Colon (tissue), 2 donors: Measurements from ENCODE around the gene RELT.

Experiments used
- FAIRE-seq: peaks from 2 replicates; lab custom pipeline; 2012; peaks lifted over from hg19 to GRCh38; lab: Jason Lieb, UNC
- donor health status: control.
- donor health status: control.

Gene RELT

DNA sequence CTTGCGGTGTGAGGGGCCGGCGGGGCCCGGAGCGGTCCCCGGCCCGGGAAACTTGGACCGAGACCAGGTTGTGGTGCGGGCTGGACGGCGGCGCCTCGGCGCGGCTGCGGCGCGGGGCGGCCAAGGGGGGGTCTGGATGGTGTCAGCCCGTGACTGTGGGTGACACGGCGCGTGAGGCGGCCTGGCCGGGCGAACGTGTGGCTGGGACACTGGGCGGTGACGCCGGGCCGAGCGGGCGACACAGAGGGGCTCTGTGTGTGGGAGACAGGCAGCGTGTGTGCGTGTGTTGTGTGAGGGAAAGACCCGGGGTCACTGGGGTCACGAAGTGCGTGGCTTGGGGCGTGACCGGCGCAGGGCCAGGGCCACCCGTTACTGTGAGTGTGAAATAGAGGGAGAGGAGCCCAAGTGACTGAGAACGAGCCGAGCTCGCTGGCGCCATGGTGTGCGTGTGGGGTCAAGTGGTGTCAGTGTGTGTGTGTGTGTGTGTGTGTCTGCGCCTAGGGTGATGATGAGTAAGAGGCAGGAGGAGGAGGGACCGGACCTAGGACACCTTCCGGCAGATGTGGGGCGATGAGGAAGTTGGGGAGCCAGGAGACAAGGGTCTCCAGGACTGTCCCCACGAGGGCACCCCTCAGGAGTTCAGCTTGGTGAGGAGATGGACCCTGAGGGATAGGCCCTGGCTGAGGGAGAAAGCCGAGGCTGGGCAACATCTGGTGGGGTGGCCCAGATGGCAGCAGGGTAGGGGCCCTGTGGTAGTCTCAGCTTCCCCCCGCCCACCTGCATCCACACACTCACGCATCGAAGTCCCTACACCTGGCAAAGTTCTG is 817 bp downstream of the RELT start:
- FAIRE-seq: no peak

DNA sequence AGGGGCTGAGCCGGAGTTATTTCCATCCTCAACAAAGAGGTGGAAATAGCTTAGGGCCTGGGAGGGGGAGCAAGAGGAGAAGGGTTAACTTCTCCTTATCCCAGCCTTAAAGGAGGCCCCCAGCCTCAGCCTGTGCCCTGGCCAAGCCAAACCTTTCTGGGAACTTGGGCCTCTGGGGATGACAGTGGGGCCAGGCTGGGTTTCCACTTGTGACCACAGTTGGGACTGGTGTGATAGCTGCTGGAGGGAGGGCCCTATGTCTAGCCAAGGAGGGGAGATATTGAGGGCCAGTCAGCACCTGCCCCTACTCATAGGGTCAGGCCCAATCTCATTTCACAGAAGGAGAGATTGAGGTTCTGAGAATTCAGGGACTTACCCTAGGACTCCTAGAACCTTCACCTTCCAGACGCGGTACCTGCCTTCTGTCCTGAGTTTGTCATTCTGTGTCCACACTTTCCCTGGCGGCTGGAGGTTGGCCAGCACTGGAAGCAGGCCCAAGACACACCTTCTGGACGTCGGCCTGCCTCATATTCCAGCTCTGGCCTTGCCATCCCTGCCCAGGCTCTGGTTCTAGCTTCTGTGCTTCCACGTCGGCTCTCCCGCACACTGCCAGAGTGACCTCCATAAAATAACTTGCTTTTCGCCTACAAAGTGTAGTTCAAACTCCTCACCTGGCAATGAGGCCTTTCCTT is 3.1 kb downstream of the RELT start:
- FAIRE-seq: no peak

DNA sequence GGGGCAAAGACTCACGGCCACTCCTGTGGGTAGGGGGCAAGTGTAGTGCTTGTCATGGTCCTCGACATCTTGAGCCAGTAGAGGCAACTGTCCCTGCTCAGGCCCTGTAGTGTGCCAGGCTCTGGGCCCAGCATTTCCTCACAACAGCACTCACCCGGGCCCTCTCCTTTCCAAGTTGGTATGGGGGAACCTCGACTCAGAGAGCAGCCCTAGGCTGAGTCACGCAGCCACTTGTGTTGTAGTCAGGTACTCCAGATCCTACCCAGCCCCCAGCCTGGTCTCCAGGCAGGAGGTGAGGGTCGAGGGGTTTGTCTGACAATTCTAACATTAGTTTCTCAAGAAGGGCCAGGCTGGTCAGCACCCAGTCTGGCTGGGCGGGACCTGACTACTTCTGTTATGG is 4.1 kb downstream of the RELT start:
- no peak for FAIRE-seq

DNA sequence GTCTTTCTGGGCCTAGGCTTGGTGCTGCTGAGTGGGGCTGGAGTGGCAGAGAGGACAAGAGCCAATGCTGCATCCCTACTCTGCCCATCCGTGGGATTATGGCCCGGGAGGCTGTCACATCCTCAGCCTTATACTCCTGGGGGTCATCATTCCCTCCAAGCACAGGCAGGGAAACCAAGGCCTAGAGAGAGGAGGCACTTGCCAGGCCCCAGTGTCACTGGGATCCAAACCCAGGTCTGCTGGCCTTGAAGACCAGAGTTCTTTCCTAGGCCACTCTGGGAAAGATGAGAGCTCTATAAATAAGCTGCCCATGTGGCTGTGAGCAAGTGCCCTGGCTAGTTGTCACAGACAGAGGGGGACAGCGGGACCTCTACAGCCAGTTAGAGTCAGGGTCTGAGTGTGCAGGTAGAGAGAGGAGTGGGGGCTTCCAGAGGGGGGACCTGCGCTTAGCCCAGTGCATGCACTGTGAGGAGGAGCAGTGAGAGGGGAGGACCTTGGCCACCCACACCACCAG is 4.8 kb downstream of the RELT start:
- FAIRE-seq: no peak

DNA sequence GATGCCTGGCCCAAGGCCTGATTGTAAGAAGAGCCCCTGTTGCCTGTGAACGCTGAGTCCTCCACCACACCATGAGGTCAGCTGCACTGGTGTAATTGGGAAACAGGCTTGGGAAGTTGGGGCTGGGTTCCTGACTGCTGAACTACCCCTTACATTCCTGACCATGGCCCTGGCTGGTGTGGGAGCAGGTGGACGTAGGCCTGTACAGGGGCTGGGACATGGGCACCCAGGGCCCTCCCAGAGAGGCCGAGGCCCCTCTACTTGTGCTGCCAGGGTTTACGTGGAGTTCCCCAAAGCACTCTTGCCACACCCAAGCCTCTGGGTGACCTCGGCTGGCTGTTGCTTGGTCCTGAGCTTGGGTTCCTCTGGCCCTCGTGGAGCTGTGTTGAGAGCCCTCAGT is 5.4 kb downstream of the RELT start:
- FAIRE-seq: no peak

DNA sequence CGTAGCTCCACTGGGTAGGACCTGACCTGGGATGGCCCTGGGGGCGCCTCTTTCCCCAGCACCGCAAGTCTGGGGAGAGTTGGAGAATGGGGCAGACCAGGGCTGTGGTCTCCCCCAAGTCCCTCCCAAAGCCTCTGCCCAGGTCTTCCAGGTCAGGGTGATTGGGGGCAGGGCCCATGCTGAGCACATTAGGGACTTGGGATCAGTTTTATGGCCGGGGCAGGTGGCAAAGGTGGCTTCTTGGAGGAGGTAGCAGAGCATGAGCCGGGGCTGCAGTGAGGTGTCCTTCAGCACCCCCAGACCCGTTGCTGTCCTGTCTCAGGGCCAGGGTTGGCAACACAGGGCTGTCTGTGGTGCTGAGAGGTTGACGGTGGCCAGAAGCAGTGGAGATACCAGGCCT is 6.0 kb downstream of the RELT start:
- no peak for FAIRE-seq

DNA sequence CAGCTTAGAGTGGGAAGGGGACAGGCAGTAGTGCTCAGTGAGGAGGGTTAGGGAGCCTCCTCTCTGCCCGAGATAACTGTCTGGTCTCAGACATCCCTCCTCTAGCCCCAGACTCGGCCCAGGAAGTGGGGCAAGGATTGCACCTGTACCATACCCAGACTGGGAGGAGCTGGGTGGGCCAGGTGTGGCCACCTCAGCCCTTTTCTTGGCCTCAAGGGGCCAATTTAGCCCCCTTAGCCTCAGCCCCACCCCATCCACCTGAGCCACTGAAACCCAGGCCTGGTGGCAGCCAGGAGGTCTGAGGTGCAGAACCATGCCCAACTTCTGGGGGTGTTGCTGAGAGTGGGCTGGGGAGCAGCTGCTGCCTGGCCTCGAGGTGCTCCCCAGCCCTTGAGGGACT is 6.5 kb downstream of the RELT start:
- no peak for FAIRE-seq

DNA sequence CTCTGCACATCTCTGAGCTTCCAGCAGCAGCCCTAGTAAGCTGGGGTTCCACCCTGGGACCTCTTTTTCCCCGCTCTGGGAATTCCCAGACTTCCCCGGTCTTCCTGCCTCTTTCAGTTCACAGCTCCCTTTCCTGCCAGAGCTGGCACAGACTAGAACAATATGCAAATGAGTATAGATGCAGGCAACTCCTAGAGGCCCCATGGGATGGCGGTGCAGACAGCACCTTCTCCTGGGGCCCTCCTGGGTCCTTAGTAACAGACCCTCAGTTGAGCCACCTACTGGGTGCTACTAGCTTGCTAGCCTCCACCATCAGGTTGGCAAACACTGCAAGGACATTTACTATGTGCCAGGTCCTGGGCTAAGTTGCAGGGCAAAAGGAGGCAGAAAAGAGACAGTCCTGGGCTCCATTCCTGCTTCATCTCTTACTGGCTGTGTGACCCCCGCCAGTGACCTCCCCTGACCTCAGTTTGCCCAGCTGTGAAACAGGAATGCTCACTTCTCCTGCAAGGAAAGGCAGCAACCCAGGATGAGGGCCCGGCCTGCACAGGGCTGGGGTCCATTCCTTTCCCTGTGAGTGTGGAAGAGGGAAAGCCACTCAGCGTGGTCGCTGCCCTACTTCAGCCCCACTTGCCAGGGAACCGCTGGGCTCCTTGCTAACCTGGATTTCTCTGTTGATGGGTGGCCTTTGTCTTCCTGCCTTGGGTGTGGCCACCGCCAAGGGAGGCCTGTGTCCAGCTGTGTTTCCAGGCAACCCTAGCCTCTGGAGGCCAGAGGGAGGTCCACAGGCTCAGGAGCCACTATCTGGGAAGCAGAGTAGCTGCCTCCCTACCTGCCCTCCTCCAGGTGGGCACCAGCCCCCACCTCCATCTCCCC is 7.3 kb downstream of the RELT start:
- no peak for FAIRE-seq

DNA sequence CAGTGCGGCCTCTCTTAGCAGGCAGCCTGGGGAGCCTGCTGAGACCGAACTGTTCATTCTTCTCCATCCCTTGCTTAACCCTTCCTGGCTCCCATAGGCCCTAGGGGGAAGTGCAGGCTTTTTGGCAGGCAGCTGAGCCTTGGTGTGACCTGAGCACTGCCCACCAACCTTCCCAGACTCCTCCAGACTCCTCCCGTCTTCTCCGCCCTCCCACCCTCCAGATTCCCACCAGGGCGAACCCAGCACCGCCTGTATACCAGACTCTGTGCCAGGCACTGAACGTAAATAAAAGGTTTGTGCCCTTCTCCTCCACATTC is 7.9 kb downstream of the RELT start:
- no peak for FAIRE-seq

DNA sequence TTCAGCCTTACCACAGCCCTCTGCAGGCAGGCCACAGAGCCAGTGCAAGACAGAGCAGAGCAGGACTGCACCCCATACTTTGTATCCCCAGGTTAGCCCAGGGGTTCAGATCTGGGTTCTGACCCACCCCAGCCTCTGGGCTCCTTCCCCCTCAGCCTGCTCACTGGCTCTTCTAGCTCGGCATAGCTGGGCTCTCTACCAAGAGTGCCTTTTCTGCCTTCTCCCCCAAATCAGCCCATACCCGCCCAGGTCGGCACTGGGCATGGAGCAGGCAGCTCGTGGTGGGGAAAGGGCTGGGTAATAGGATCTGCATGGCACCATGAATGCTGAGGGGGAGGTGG is 8.3 kb downstream of the RELT start:
- FAIRE-seq: no peak

DNA sequence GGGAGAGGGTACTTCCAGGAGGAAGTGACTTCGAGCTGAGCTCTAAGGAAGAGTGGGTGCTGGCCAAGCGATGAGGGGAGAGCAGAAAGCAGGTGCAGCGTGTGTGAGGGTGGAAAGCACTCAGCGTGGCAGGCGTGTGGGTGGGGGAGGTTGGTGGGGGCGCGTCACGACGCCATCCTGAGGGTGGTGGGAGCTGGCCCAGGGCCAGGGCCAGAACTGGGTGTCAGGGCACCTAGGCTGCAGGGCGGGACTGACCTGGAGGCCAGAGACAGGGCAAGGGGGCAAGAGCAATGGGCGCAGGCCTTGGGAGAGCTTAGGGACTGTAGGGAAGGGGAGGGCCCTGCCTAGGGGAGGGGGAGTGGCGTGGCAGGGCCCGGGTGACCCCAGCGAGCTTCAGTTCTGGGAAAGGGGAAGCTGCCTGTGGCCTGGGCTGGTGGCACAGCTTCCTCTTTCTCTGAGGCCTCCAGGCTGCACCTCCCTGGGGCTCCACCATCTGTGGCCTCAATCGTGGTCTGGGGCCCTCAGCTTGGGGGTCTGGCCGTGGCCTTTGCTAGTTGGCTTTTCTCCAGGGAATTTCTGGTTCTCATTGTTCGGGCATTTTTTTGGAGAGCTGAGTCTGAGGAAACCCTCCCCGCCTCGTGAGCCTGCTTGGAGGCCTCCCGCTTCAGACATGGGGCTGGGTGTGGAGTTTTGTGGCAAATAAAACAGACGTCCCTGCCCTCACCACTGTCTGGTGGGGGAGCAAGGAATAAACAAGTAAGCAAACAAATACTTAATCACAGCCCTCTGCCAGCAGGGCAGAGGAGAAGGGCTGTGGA is 8.9 kb downstream of the RELT start:
- FAIRE-seq: no peak

DNA sequence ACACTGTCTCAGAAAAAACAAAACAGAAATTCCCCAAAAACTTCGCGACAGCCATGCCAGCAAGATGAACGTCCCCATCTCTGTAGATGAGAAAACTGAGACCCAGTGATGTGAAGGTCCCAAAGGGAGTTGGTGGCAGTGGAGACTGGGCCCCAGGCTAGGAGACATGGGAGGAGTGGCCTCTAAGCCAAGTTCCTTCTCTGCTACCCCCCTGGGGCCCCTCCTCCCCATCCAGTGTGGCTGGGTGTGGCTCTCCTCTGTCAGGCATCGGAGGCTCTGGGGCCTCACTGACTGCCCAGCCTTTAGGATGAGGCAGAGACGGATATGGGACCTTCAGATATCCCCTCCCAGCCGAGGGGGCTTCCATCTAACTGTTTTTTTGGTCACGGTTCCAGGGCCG is 9.8 kb downstream of the RELT start:
- no peak for FAIRE-seq

DNA sequence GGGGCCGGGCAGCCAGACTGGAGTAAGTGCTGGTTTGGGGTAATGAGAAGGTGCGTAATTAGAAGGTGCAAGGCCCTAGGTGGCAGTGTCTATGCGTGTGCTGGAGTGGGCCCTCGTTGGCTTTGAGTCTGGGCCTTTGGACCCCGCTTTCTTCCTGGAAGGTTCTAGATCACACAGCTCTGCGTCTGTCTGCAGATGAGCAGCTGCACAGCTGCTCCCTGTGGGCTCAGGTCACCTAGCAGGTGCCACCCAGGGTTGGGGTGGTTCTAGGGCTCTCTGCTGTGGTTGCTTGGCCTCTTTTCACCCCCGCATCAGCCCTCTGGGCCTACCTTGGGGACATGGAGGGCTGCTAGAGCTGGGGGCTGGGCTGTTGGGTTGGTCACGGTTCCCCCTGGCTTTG is 10.3 kb downstream of the RELT start:
- no peak for FAIRE-seq

DNA sequence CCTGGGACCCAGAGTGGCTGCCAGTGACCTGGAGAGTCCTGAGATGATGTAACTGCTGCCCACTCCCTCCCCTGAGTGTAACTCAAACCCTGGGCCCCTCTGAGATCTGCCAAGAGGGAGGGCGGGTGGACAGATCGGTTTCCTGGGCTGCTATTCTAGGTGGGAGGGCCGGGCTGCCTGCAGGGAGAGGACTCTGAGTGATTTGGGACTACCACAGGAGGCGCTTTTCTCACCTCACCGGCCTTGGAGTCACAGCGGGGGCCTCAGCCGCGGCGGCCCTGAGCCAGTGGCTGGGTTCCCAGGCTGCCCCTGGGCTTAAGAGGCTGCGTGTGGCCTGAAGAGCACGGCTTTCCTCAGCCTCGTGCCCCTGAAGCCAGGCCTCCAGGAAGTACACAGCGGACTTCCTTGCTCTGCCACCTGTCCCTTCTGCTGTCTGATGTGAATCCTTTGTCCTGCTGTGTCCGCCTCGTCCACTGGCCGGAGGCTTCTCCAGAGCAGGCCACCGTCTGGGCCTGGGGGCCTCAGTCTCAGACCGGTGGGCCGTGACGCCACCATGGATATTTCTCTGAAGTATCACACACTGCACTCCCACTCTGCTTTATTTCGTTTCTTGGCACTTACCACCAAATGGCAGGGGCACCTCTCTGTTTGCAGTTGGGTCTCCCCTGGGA is 11.5 kb downstream of the RELT start:
- no peak for FAIRE-seq

DNA sequence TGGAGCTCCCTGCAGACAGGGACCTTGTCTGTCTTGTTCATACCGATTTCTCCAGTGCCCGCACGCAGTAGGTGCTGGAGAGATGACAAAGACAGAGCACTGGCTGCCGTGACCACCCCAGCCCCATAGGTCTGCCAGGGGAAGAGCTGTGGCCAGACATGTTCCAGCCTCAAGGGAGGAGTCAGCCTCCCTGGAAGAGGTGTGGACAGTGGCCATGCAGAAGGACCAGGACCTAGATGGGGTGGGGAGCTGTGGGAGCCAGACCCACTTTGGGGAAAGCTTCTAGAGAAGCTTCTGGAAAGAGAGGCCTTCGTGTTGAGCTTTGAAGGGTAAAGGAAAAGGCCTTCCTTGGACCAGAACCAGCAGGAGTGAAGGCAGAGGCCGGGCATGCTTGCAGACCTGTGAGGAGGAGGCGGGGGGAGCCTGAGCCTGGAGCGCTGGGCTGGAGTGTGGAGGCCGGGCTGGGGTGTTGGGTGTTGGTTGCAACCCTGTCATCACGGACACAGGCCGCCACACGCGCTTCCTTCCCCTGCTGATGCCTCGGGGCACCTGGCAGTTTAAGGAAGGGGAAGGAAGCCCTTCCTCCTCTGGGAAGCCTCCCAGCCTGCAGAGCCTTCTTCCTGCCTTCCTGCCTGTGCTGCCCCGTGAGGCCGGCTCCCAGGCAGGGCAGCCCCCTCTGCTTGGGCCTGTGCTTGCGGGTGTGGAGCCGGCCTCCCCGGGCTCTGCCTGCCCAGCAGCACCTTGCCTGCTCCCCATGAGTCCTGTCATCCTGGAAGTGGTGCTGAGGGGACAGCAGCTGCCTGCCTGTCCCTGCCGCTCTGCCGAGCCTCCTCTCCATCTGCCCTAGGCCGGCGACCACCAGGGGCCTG is 12.3 kb downstream of the RELT start:
- FAIRE-seq: no peak

DNA sequence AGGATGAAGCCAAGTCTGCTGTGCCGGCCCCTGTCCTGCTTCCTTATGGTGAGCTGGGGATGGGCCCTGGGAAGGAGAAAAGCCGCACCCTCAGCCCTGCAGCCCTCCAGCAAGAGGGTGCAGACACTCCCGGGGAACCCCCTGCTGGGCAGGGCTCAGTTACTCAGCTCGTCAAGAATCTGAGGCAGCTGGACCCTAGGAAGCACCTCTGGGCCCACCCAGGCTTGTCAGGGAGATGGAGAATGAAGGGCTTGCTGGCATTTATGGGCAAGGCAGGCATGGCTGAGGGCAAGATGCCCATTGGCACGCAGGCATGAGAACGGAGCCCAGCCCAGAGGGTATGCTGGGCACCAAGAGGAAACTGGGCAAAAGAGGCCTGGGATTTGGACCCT is 12.9 kb downstream of the RELT start:
- no peak for FAIRE-seq

DNA sequence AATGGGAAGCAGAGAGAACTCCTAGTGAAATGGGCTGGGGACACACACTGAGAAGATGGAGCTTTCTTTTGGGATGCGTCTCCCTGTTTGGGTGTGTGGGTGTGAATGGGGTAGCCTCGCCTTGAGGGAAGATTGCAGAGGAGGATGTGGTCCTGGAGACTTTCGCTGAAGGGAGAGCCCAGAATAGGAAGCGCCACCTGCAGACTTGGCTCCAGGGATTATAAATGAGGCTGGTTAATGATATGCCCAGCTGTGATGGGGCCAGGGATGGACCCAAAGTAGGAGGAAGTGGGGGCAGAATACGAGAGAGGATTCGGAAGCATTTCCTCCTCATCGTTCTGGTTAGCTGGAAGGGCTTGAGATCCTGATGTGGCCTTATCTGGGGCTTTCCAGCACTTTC is 13.7 kb downstream of the RELT start:
- FAIRE-seq: no peak

DNA sequence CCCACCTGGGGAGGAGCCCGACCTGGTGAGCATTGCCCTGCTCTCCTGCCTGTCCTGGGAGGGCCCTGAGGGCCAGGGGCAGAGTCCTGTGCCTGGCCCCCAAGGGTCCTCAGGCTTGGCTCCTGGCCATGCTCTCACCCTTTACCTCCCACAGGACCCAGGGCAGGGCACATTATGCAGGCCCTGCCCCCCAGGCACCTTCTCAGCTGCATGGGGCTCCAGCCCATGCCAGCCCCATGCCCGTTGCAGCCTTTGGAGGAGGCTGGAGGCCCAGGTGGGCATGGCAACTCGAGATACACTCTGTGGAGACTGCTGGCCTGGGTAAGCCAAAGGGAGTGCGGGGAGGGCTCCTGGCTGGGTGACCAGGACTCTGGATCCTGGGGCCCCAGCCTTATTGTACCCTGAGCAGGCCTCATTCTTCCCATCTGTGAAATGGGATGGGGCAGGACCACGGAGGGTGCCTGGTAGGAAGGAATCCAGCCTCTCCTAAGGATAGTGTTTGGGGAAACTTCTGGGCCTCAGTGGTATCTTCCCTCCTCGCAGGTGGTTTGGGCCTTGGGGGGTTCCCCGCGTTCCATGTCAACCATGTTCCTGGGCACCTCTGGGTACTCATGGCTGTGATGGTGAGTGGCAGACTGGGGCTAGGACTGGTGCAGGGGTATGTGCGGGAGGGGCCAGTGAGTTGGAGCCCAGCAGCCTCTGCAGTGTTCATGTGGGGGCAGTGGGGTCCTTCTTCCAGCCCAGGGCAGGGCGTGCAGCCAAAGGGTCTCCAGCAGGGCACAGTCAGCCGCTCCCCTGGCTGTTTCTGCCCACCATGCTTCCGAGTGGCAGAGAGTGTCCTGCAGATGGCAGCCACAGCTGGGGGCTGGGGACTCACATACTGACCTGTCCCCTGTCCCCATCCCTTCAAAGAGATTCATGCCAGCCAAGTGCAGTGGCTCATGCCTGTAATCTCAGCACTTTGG is 14.7 kb downstream of the RELT start:
- FAIRE-seq: no peak

DNA sequence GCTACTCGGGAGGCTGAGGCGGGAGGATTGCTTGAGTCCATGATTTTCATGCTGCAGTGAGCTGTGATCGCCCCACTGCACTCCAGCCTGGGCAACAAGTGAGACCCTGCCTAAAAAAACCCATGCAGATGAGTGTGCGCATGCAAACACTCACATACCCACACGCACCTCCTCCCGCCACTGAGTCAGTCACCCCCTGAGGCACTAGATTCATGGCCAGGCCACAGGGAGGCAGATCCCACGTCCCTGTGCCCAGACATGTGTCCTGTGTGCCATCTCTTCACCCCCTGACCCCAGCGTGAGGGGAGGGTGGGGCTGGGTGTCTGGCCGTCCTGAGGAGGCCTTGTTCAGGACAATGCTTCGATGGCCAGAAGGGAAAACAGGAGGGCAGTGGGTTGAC is 15.5 kb downstream of the RELT start:
- no peak for FAIRE-seq
